NT2/D1 (cell line): Measurements from ENCODE around the gene PLCG2.

Source experiments
- SUZ12 ChIP-seq: IDR thresholded peaks from 2 replicates; pipeline ENCODE4 v1.6.1; 2011; ENCODE audit not compliant: insufficient read length, insufficient read depth; ENCODE audit errors: extremely low read depth
- YY1 ChIP-seq: IDR thresholded peaks from 2 replicates; pipeline ENCODE4 v1.6.1; 2011; ENCODE audit not compliant: insufficient read length, insufficient read depth
- ZNF274 ChIP-seq: IDR thresholded peaks from 2 replicates; pipeline ENCODE4 v1.6.1; 2011; ENCODE audit warnings: mild to moderate bottlenecking, low read depth, low read length

- TF ChIP-seq YY1 (no peak), SUZ12 (no peak), ZNF274 (no peak)
These were observed 40.2 kb upstream of the PLCG2 start for GRCh38 chr16:81738783-81739496.
